GM13977 (cell line): ENCODE results near the gene MAP1LC3B.

Experiments
- DNase-seq: peaks from one replicate; pipeline ENCODE4 v3.0.0; 2012; ENCODE audit warnings: low spot score
- in situ Hi-C: fragments of 300-500 bp; cut with MboI; formaldehyde crosslinking; loops from one replicate; pipeline ENCODE4 v1.12.0; 2022; ENCODE audit warnings: low sequenced_read_pairs, low pct_unique_long_range_greater_than_20kb, mixed read lengths, inconsistent platforms; ENCODE audit not compliant: unreplicated experiment
- TF ChIP-seq, protein P1 (sequence below): IDR thresholded peaks from 2 replicates; pipeline ENCODE4 v1.5.1; 2012; ENCODE audit warnings: mild to moderate bottlenecking, control low read depth; ENCODE audit not compliant: insufficient read depth; ENCODE audit errors: extremely low read depth, missing control alignments

MAP1LC3B gene

DNA sequence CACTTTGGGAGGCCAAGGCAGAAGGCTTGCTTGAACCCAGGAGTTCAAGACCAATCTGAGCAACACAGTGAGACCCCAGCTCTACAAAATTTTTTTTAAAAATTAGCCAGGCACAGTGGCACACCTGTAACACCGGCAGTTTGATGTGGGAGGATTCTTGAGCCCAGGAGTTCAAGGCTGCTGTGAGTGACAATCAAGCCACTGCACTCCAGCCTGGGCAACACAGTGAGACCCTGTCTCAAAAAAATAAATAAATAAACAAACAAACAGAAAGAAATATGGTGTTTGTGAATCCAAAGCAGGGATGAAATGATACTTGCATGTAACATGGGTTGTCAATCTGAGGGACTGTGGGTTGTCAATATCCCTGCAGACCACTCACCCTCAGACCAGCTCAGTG, 25.2 kb upstream of the MAP1LC3B start:
- in situ Hi-C loops, result no loop called here
- TF ChIP-seq, protein P1, sequence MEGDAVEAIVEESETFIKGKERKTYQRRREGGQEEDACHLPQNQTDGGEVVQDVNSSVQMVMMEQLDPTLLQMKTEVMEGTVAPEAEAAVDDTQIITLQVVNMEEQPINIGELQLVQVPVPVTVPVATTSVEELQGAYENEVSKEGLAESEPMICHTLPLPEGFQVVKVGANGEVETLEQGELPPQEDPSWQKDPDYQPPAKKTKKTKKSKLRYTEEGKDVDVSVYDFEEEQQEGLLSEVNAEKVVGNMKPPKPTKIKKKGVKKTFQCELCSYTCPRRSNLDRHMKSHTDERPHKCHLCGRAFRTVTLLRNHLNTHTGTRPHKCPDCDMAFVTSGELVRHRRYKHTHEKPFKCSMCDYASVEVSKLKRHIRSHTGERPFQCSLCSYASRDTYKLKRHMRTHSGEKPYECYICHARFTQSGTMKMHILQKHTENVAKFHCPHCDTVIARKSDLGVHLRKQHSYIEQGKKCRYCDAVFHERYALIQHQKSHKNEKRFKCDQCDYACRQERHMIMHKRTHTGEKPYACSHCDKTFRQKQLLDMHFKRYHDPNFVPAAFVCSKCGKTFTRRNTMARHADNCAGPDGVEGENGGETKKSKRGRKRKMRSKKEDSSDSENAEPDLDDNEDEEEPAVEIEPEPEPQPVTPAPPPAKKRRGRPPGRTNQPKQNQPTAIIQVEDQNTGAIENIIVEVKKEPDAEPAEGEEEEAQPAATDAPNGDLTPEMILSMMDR, result no peak
- no peak for DNase-seq

DNA sequence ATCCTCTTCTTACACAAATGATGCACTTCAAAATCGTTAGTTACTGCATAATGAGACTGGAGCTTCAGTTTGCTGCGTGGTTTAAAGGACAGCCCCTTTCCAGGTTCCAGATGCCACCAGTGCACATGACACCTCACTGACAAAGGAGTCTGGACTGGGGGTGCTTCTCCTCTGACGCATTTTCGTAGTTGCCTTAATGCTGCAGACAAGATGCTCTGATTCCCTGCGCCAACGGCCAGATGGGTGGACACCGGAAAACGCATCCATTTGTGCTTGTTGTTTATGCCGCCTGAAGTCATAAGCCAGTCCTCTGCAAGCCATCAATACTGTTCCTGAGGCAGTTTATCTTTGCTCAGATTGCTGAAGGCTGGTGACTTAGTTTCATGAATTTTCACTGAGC, 24.6 kb upstream of the MAP1LC3B start:
- DNase-seq, result no peak
- in situ Hi-C loops, result no loop called here
- TF ChIP-seq, protein P1, result no peak

DNA sequence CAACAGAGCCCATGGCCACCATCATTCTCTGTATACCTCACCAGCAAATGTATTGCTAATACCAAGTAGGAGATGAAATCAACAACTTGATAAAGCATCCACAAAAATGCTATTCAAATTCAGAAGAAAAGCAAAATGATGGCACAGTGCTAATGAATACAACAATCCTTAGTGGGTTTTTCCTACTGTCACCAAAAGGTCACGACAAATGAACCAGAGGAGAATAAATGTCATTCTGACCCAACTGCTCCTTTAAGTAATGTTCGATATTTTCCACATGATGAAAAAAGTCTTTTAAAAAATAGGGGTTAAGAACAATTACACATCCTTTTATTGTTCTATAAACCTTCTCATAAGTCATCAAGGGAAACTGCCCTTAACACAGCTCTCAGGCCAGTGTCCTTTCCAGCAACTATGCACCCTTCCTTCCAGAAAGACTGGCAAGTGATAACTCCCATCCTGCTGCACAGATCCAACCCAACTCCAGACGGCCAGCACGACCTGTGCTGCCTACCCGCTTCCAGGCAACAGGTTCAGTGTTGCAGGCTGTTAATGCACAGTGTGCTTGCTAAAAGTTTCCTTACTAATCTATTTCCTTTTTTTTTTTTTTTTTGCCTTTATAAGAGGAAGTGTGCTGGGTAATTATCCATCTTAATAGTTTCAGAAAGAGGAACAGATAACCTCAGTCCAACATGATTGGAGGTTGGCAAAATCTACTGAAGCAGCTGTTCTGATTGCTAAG, 23.9 kb upstream of the MAP1LC3B start:
- in situ Hi-C loops, result no loop called here
- TF ChIP-seq, protein P1, result no peak

DNA sequence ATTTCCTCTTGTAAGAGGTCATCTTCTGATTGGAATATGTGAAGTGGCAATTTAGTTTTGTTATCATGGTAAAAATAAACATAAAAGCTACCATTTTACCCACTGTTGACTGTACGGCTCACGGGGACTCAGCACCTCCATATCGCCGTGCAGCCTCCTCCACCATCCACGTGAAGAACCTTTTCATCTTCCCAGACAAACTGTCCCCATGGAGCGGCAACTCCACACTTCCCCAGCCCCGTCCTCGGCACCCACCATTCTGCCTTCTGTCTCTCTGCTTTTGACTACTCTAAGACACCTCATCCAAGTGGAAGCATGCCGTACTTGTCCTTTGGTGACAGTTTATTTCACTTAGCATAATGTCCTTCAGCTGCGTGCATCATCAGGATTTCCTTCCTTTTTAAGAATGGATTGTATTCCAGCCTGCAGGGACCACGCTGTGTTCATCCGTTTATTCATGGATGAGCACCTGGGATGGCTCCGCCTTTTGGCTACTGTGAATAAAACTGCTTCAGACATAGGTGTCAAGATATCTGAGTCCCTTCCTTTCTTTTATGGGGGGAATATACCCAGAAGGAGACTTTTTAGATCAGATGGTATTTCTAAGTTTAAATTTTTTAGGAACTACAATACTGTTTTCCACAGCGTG, 22.9 kb upstream of the MAP1LC3B start:
- in situ Hi-C loops, result no loop called here
- no peak for DNase-seq
- TF ChIP-seq, protein P1, result no peak

More for the DNA sequence above, 23.9 kb upstream of the MAP1LC3B start:
- DNase-seq, result no peak

DNA sequence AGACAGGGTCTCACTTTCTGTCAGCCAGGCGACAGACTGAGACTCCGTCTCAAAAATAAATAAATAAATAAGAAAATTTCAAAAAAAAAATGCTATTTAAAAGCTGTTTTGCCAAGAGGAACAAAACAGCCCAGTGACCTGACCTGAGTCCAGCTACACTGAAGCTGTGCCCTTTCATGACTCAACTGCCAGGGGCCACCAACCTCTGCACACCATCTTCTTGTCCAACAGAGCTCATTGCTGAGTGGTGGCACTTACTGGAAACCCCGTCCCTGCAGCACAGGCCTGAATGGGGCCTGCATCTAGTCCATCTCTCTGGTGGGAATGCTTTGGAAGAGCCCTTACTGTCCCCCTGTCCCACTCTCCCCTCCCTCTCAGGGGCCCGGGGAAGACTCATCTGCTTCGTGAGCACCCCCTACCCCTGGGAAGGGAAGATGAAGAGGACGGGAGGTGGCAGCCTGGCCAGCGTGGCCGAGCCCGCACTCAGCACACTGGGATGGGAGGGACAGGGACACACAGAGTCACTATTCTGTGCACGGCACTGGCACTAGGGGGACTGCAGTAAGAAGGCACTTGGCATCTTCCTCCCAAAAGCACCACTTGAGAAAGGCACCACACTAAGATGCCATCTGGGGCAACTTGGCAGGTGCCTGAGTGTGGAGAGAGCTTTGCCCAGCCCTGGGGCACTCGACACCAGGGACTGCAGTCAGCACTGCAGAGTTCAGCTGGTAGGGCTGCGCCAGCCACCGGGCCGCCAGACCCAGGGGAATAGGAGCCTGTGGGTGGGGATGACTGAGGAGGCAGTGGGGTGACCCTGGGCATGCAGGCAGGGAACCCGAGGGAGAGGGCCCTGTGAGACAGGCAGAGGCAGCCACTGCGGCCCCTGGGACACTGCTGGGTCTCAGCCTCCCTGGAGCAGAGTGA, 22.1 kb upstream of the MAP1LC3B start:
- TF ChIP-seq, protein P1, result no peak
- in situ Hi-C loops, result no loop called here
- no peak for DNase-seq

DNA sequence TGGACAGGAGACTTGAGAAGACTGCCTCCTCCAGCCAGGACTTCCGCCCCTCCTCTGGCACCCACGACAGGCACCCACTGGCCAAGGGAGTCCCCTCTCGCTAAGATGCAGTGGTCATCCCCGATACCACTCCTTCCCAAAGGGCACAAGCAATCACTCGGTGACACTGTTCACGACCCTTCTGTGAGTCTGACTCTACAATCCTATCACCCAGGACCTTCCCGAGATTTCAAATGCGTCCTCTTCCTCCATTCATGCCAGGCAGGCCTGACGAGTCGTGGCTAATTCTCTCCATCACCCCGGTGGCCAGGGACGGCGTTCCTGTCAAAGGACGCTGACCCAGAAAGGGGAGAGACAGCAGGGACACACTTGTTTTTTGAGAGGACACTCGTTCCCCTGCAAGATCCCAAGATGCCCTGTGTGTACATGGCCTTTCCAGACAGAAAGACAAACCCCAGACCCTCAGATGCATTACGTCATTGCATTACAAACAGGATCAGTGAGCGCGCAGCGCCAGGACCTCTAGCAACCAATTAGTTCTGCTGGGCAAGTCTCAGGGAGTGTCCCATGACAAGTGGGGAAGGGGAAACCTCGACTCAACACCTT, 20.8 kb upstream of the MAP1LC3B start:
- TF ChIP-seq, protein P1, result no peak
- in situ Hi-C loops, result no loop called here

More for the DNA sequence above, 20.8 kb upstream of the MAP1LC3B start:
- DNase-seq, result no peak
